ENCODE data around the gene TM6SF1.

DNA sequence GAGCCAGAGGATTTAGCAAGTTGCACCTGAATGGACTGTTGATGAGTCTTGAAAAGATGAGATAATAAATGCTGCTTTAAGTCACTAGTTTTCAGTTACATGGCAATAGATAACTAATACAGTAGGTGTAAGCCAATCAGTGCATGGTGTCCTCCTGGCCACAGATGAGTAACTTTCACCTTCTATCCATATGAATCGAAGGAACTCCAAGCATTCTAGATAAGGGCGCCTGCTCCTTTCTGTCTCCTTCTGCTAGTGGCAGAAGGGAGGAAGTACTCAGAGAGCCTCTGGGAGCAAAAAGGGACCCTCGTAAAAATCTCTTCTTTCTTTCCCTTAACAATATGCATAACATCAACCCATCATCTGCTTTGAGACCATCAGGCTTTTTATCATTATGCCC is 37.3 kb downstream of the TM6SF1 start:
- TF ChIP-seq, protein P1, sequence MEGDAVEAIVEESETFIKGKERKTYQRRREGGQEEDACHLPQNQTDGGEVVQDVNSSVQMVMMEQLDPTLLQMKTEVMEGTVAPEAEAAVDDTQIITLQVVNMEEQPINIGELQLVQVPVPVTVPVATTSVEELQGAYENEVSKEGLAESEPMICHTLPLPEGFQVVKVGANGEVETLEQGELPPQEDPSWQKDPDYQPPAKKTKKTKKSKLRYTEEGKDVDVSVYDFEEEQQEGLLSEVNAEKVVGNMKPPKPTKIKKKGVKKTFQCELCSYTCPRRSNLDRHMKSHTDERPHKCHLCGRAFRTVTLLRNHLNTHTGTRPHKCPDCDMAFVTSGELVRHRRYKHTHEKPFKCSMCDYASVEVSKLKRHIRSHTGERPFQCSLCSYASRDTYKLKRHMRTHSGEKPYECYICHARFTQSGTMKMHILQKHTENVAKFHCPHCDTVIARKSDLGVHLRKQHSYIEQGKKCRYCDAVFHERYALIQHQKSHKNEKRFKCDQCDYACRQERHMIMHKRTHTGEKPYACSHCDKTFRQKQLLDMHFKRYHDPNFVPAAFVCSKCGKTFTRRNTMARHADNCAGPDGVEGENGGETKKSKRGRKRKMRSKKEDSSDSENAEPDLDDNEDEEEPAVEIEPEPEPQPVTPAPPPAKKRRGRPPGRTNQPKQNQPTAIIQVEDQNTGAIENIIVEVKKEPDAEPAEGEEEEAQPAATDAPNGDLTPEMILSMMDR (IDR thresholded peaks at IDR 0.05; ENCODE audit: low read length), result no peak
- TF ChIP-seq EZH2phosphoT487 (IDR thresholded peaks at IDR 0.05; ENCODE audit: low read length) (no peak), EZH2 (optimal IDR thresholded peaks at IDR 0.05; ENCODE audit: low read depth, low read length) (no peak)
